ENCODE data around the gene SAG. TPM values are rescaled to one million over a fixed set of nuclear protein-coding genes. Genes with fewer than 3 reads are reported as not detected.

SAG gene
- total RNA-seq, 2 experiments from 2014 or later, result not detected

- CTCF ChIA-PET, result interaction anchor here (1.1 to 3.5 kb wide), 5 partner anchors 9 to 56 kb away, joined by 3 to 16 read pairs (median 3); no protein-coding TSS in a partner anchor
- H3K4me1 Mint-ChIP-seq (ENCODE audit: low read depth), result peaks cover 77% of the 10 kb centered on the region
- POLR2A ChIA-PET, result interaction anchor here (0.7 to 1.6 kb wide), 7 partner anchors 13 to 1091 kb away, joined by 3 to 7 read pairs (median 3); no protein-coding TSS in a partner anchor
- H3K4me3 Mint-ChIP-seq, result peak overlapping the region; percentile 69
- no peaks in the 10 kb centered on the region for H3K9me3 Mint-ChIP-seq
- ATAC-seq (no peak), DNase-seq (no peak)
- no peak for TF ChIP-seq CTCF (IDR thresholded peaks at IDR 0.05)
- H3K27ac Mint-ChIP-seq, result peak overlapping the region; percentile 89
- intact Hi-C loops (cut with micrococcal nuclease), result loop anchor here (10.0 kb wide), 1 partner anchor 58 kb away; no protein-coding TSS in a partner anchor
- peaks cover 54% of the 10 kb centered on the region for H3K36me3 Mint-ChIP-seq (ENCODE audit: low read depth)
- H3K27me3 Mint-ChIP-seq, result no peaks in the 10 kb centered on the region
Observed at GRCh38 chr2:233387225-233387624, 79.6 kb downstream of the SAG start.

DNA sequence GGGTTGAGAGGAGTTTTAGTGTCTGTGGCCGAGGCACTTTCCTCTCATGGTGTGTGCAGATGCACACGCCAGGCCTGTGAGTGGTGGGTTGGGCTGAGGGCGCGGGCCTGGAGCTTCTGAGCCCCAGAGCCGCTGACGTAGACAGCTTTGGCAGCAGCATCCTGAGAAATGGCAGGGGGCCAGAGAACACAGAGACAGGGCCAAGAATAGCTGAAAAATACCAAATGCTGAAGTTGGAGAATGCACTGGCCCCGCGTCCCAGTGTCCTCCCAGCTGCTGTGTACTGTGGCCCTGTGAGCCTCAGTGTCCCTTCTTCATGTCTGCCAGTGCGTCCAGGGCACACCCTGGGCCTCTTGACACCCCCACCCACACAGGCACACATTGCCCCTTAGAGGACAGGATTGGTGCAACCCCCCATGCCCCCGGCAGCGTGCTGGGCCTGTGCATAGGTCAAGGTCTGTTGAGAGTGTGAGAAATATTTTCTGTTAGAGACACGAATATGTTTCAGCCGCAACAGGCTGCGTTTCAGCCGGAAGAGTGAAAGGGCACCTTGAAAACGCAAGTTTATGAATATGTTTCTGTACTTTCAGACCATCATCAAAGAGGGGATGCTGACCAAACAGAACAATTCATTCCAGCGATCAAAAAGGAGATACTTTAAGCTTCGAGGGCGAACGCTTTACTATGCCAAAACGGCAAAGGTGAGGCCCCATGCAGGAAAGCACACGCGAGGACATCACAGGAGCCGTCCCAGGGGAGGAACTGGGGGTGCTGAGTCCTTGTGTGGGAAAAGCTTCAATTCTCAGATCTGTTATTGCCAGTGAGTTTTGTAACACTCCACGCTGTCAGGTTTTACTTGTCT is 80.3 kb downstream of the SAG start:
- H3K27ac Mint-ChIP-seq, result peak overlapping the region; percentile 89
- H3K9me3 Mint-ChIP-seq, result no peaks in the 10 kb centered on the region
- CTCF ChIA-PET, result interaction anchor here (1.1 to 3.5 kb wide), 6 partner anchors 8 to 55 kb away, joined by 3 to 16 read pairs (median 4); no protein-coding TSS in a partner anchor

GRCh38 chr2:233389601-233390125 is 82.0 kb downstream of the SAG start:
- intact Hi-C loops (cut with micrococcal nuclease), result loop anchor here (10.0 kb wide), 1 partner anchor 55 kb away; no protein-coding TSS in a partner anchor
- DNase-seq (no peak), ATAC-seq (no peak)
- Mint-ChIP-seq H3K27ac (peak overlapping the region; percentile 65), H3K4me3 (no peak overlapping the region), H3K9me3 (no peaks in the 10 kb centered on the region), H3K27me3 (no peaks in the 10 kb centered on the region), H3K36me3 (ENCODE audit: low read depth) (peaks cover 44% of the 10 kb centered on the region), H3K4me1 (ENCODE audit: low read depth) (peaks cover 54% of the 10 kb centered on the region)
- ChIA-PET POLR2A (interaction anchor here (0.6 kb wide), 1 partner anchor 617 kb away, joined by 3 read pairs; no protein-coding TSS in a partner anchor), CTCF (interaction anchor here (1.0 kb wide), 1 partner anchor 15 kb away, joined by 3 read pairs; no protein-coding TSS in a partner anchor)
- no peak for TF ChIP-seq CTCF (IDR thresholded peaks at IDR 0.05)

More for the DNA sequence above, 80.3 kb downstream of the SAG start:
- ATAC-seq (no peak), DNase-seq (no peak)
- Mint-ChIP-seq H3K4me1 (ENCODE audit: low read depth) (peaks cover 70% of the 10 kb centered on the region), H3K27me3 (no peaks in the 10 kb centered on the region), H3K36me3 (ENCODE audit: low read depth) (peaks cover 49% of the 10 kb centered on the region), H3K4me3 (peak overlapping the region; percentile 69)
- no peak for TF ChIP-seq CTCF (IDR thresholded peaks at IDR 0.05)
- intact Hi-C loops (cut with micrococcal nuclease), result loop anchor here (10.0 kb wide), 1 partner anchor 57 kb away; no protein-coding TSS in a partner anchor
- POLR2A ChIA-PET, result interaction anchor here (0.7 to 1.6 kb wide), 7 partner anchors 12 to 1091 kb away, joined by 3 to 7 read pairs (median 3); no protein-coding TSS in a partner anchor

DNA sequence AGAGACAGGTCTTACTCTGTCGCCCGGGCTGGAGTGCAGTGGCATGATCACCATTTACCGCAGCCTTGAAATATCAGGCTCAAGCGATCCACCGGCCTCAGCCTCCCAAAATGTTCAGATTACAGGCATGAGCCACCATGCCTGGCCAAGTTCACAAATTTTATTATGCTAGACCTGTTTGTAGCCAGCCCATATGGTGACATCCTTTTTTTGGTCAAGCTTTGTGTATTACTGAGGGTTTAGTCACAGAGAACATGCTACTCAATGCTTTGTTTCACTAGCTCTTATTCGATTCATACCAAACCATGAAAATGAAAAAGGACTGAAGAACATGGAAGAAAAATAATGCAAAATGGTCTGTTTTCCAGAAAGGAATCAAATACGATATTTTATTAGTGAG is 88.1 kb downstream of the SAG start:
- H3K27ac Mint-ChIP-seq, result peak overlapping the region; percentile 3
- intact Hi-C loops (cut with micrococcal nuclease), result no loop called here
- DNase-seq (no peak), ATAC-seq (no peak)
- H3K4me1 Mint-ChIP-seq (ENCODE audit: low read depth), result peaks cover 46% of the 10 kb centered on the region
- no peaks in the 10 kb centered on the region for H3K27me3 Mint-ChIP-seq
- H3K4me3 Mint-ChIP-seq, result no peak overlapping the region
- ChIA-PET CTCF (interaction anchor here (1.1 to 4.5 kb wide), 4 partner anchors 8 to 31 kb away, joined by 3 to 16 read pairs (median 4); no protein-coding TSS in a partner anchor), POLR2A (interaction anchor here (0.7 to 1.2 kb wide), 3 partner anchors 11 to 31 kb away, joined by 3 to 4 read pairs (median 4); no protein-coding TSS in a partner anchor)
- TF ChIP-seq CTCF (IDR thresholded peaks at IDR 0.05), result no peak
- H3K36me3 Mint-ChIP-seq (ENCODE audit: low read depth), result peaks cover 36% of the 10 kb centered on the region
- no peaks in the 10 kb centered on the region for H3K9me3 Mint-ChIP-seq

Other genes with a start within 250 kb of the SAG start
- 10 to 100 TPM; 38.6 to 40.2 TPM for gene INPP5D, start 247.5 kb upstream of the SAG start, total RNA-seq
- 10 to 100 TPM; 22.1 to 24.4 TPM for gene ATG16L1, start 56.1 kb upstream of the SAG start, total RNA-seq
- 10 to 100 TPM; 89.6 to 99.5 TPM for gene DGKD, start 46.7 kb downstream of the SAG start, total RNA-seq